HG02973 (cell line): Measurements from ENCODE around the gene CD69.
A peak's percentile ranks its signal among the peaks of the same experiment; 100 is the strongest.

Source experiments
- ATAC-seq: cut with Tn5 transposase; IDR thresholded peaks from one replicate; pipeline ENCODE4 v1.9.1; 2021; ENCODE audit warnings: moderate library complexity; ENCODE audit not compliant: unreplicated experiment

CD69 gene

DNA sequence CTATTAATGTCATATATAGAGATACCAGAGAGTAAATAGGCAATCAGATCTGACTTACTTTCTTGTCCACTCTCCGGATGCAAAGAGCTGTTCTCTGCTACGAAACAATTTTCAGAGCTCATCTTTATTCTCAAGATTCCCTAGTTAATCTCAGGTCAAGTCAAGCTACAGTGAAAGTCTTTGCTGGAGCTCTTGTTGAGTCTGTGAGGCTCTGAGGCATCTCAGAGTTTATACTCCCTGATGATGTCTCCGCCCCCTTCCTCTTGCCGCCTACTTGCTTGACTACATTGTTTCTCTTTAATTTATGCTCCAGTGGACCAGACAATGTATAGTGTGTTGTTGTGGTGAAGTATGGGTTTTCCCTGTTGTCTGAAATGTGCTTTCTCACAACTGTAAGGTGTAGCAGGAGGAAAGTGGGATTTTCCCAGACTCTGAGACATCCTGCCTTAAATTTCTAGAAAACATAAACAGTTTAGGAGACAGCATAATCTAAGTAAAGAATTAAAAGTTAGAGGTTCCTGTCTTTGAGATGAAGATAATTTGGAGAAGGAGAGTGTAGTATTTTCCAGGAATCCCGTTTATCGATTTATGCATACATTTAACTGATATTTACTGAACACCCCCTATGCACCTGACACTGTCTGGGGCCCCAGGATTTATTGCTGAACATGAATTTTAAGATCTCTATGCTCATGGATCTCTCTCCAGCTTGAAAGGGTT is at the start of gene CD69:
TSS of gene CD69 (minus strand) at position 203 of the 720 bp plus-strand sequence. CDS start at position 122, 81 bp downstream.
- peak; percentile 37 for ATAC-seq

GRCh38 chr12:9809866-9810265 is 49.2 kb upstream of the CD69 start:
- ATAC-seq = no peak

- ATAC-seq = no peak
These were observed 48.6 kb upstream of the CD69 start for GRCh38 chr12:9809338-9809737.

- no peak for ATAC-seq
These were observed 47.8 kb upstream of the CD69 start for GRCh38 chr12:9808504-9808903.

GRCh38 chr12:9806714-9807113 is 46.0 kb upstream of the CD69 start:
- no peak for ATAC-seq

DNA sequence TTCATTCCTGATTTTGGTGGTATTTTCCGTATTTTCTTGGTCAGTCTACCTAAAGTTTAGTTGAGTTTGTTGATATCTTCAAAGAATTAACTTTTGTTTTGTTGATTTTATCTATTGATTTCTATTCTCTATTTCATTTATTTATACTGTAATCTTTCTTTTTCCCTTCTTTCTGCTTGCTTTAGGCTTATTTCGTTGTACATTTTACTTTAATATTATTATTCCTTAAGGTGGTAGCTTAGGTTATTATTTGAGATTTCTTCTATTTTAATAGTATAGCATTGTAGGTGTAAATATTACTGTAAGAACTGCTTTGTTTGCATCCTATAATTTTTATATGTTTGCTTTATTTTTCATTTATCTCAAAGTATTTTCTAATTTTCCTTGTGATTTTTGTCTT is 45.2 kb upstream of the CD69 start:
- no peak for ATAC-seq

GRCh38 chr12:9799961-9800360 is 39.3 kb upstream of the CD69 start:
- no peak for ATAC-seq

- peak; percentile 86 for ATAC-seq
These were observed 37.3 kb upstream of the CD69 start for GRCh38 chr12:9797722-9798619.

- ATAC-seq = no peak
These were observed 36.3 kb upstream of the CD69 start for GRCh38 chr12:9796971-9797370.

- no peak for ATAC-seq
These were observed 35.6 kb upstream of the CD69 start for GRCh38 chr12:9796346-9796745.

GRCh38 chr12:9795945-9796344 is 35.2 kb upstream of the CD69 start:
- ATAC-seq = no peak

GRCh38 chr12:9794484-9795093 is 33.9 kb upstream of the CD69 start:
- ATAC-seq = no peak

GRCh38 chr12:9793779-9794395 is 33.2 kb upstream of the CD69 start:
- ATAC-seq = no peak

DNA sequence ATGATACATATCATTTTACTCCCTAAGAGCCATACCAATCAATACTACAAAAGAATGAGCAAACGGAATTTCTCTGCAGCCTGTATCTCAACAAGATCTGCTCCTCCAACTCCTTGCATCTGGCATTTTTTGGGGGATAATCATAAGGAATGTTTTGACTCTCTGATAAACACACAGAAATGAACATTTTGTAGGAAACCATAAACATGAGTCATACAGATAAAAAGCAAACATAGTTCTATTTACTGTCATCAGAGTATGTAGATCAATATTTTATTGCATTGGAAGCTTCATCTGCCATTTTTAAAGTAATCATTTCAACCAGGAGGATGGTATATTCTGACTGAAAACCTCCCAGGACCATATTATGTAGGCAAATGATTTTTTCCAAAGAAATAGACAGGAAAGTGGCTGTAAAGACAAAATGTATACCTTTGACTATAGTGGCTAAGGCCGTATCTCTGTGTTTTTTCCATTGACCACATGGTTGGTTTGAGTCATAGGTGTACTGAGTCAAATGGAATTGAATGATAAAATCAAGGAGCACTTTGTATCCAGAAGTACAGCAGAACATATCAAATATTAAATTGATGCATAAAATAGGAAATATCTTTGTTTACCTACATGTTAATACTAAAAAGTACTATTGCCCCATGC is 32.4 kb upstream of the CD69 start:
- ATAC-seq = no peak

DNA sequence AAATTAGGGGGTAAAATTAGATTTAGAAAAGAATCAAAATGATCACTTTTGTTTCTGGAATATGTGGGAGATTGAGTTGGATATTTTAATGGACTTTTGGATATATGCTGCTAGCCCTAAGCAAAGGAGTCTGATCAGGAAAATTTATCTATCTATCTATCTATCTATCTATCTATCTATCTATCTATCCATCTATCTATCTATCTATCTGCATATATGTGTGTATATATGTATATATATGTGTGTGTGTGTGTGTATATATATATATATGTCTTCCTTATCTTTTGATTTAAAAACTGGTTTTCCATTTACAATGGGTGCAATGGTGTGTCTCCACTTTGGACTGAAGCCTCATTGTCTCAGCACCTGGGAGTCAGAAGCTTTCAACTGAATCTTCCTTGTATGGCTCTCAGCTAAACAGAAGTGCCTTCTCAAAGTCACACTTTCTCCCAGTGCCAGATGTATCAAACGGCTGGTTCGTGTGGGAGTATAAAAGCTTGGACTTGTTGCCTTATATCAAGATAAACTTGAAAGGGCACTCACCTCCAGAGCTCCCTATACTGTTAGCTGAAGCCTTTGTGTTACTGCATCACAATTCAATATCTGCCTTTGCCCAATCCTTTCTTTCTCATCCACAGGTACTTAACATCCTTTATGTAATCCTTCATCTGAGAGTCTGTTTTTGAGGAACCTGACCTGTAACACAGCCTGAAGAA is 31.6 kb upstream of the CD69 start:
- ATAC-seq = no peak

DNA sequence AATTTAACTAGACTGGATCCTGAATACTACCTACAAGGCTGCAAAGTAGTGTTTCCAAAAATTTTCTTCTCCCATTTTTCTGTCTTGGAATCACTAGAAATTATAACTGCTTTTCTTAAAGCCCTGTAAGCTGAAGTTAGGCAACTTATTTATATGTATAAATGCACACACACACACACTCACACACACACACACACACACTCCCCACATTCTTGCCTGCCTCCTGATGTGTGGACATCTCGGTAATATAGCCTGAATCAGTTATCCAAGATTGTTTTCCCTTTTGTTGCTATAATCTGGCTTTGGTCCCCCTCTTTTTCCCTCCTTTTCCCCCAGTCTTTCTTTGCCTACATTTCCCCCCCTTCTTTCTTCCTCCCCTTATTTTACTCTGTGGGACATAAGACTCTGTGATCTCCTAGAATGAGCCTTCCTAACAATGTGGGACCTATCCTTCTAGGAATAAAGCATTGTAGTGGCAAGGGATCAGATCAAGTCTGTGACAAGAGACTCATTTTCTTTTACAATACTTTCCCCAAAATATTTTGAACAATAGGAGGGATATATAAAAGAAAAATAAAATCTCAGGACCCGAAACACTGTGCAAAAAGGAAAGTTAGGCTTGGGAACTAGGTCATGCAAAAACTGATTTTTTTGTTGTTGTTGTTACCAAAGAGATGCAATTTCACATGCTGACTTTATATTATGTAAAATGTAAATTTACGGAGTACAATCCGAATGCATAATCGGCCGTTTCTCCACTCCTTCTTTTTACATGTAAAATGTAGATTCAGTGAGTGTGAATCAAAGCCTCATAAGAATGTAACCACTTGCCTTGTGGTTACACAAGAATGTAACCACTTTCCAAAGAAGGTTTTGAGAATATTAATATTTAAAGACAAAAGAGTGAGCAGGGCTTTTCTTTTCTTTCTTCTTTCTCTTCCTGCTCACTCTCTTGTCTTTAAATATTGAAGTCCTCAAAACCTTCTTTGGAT is 26.3 kb upstream of the CD69 start:
- no peak for ATAC-seq

DNA sequence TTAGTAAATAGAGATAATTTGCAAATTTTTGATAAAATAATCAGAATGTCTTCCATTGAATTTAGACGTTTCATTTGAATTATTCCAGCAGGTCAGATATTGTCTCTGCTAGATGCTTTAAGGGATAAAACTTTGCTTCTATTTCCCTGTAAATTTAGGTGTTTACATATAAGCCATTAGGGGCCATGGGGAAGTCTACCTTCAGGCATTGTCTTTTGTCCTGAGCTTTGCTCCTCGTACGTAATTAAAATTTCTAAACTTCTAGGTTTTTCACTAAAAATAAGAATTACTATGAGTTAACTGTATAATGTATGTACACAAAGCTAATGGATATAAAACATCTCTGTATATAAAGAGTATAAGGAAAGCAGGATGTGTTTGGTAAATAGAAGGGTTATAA is 24.1 kb upstream of the CD69 start:
- no peak for ATAC-seq

DNA sequence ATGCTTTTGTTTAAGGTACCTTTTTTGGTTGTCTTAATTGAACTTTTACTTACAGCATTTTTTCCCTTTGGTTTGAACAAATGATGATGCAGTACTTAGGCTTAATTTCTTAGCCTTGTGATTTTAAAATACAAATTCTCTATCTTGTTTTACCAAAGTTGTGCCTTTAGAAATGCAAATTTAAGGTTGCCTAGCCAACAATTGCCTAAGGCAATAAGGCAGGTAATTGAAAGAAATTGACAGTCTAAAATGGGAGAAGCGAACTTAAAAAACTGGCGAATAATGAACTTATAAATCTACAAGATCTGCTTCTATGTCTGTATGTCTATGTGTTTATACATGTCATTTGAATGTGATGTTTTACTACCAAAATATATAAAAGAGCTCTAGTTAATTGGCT is 23.6 kb upstream of the CD69 start:
- no peak for ATAC-seq
